Endothelial cell of umbilical vein (primary cell): Measurements from ENCODE around the gene NUDT16L1. TPM values are rescaled to one million over a fixed set of nuclear protein-coding genes. Genes with fewer than 3 reads are reported as not detected.

Source experiments
- BruUV-seq: library from RNA; stranded (reverse); fragments of 400-500 nt; replicated peaks from 2 replicates; lab custom pipeline; 2021; lab: Mats Ljungman, UMichigan
- CTCF ChIA-PET: fragments of 300-600, 350-600 bp; sonication (Branson Sonifier 250); formaldehyde crosslinking; loops from one replicate; lab custom pipeline; 2021; ENCODE audit warnings: antibody characterized with exemption, inconsistent platforms; lab: Charles Lee
- POLR2A ChIA-PET: fragments of 300-600, 350-600 bp; sonication (Branson Sonifier 250); formaldehyde crosslinking; loops from one replicate; lab custom pipeline; 2021; ENCODE audit warnings: antibody characterized with exemption, inconsistent platforms; lab: Charles Lee
- DNase-seq: peaks from one replicate; pipeline ENCODE4 v3.0.0-alpha.2; 2011; ENCODE audit warnings: low read depth, low spot score
- FAIRE-seq: peaks from 2 replicates; lab custom pipeline; 2011; peaks lifted over from hg19 to GRCh38; lab: Jason Lieb, UNC
- H2AFZ ChIP-seq: 2 replicates; pipeline ENCODE4 v1.6.0; 2012; ENCODE audit warnings: low read depth, low read length, control low read depth, inconsistent platforms
- H3K27ac ChIP-seq: 2 replicates; pipeline ENCODE4 v1.5.1; 2011; ENCODE audit warnings: low read depth, mild to moderate bottlenecking, control low read depth, low read length, moderate library complexity; ENCODE audit not compliant: insufficient read depth
- H3K27me3 ChIP-seq, 2 experiments: 2 replicates each; pipeline versions ENCODE4 v1.6.0 to v1.6.1; 2011; ENCODE audit warnings: low read length in 2 of 2, mixed read lengths in 1 of 2; ENCODE audit not compliant: control insufficient read depth in 2 of 2, insufficient read depth in 2 of 2
- H3K36me3 ChIP-seq, 2 experiments: 2 replicates in 1 of 2; 3 replicates in 1 of 2; pipeline ENCODE4 v1.5.1; 2011; ENCODE audit warnings: low read length in 2 of 2, mild to moderate bottlenecking in 1 of 2, moderate library complexity in 1 of 2; ENCODE audit not compliant: control insufficient read depth in 2 of 2, insufficient read depth in 2 of 2; ENCODE audit errors: extremely low read depth in 1 of 2
- H3K4me1 ChIP-seq: 3 replicates; pipeline ENCODE4 v1.5.1; 2011; ENCODE audit warnings: mild to moderate bottlenecking, low read length; ENCODE audit not compliant: control insufficient read depth, insufficient read depth; ENCODE audit errors: extremely low read depth
- H3K4me2 ChIP-seq: 2 replicates; pipeline ENCODE4 v1.6.1; 2011; ENCODE audit warnings: low read length, control low read depth, mixed read lengths; ENCODE audit not compliant: insufficient read depth
- H3K4me3 ChIP-seq, 3 experiments: fragments of 200-600 bp in 1 of 3; sonication (generic), shearing (Covaris generic) in 1 of 3; replicated peaks in 1 of 3; 2 replicates each; pipeline ENCODE4 v1.5.1; 2011 to 2016; ENCODE audit warnings: control low read depth in 3 of 3, low read length in 3 of 3, mild to moderate bottlenecking in 2 of 3, inconsistent platforms in 1 of 3, low read depth in 1 of 3, moderate library complexity in 1 of 3; ENCODE audit not compliant: insufficient read depth in 1 of 3
- H3K79me2 ChIP-seq: 2 replicates; pipeline ENCODE4 v1.6.0; 2012; ENCODE audit warnings: low read length, inconsistent platforms; ENCODE audit not compliant: control insufficient read depth, insufficient read depth
- H3K9ac ChIP-seq: replicated peaks from 2 replicates; pipeline ENCODE3; 2011; ENCODE audit warnings: low read length, control low read depth; ENCODE audit not compliant: insufficient read depth; ENCODE audit errors: extremely low read depth
- H3K9me1 ChIP-seq: replicated peaks from 3 replicates; pipeline ENCODE4 v1.6.0; 2011; ENCODE audit warnings: mild to moderate bottlenecking, low read length; ENCODE audit not compliant: control insufficient read depth, insufficient read depth; ENCODE audit errors: extremely low read depth
- H3K9me3 ChIP-seq: replicated peaks from 2 replicates; pipeline ENCODE4 v1.5.1; 2012; ENCODE audit warnings: low read length, inconsistent platforms; ENCODE audit not compliant: control insufficient read depth, insufficient read depth
- H4K20me1 ChIP-seq: replicated peaks from 2 replicates; pipeline ENCODE3; 2011; ENCODE audit warnings: mild to moderate bottlenecking, low read length; ENCODE audit not compliant: control insufficient read depth, insufficient read depth; ENCODE audit errors: extremely low read depth
- EZH2 ChIP-seq: IDR thresholded peaks from 2 replicates; pipeline ENCODE4 v1.6.1; 2012; ENCODE audit warnings: borderline replicate concordance, low read depth, mild to moderate bottlenecking, moderate library complexity, low read length, inconsistent platforms; ENCODE audit not compliant: severe bottlenecking
- FOS ChIP-seq: IDR thresholded peaks from 2 replicates; pipeline ENCODE4 v1.6.1; 2011; ENCODE audit warnings: mild to moderate bottlenecking, low read length, moderate library complexity, borderline replicate concordance; ENCODE audit not compliant: insufficient read depth
- GATA2 ChIP-seq: IDR thresholded peaks from 2 replicates; pipeline ENCODE4 v1.7.0; 2011; ENCODE audit warnings: low read depth, mild to moderate bottlenecking, moderate library complexity, mixed read lengths, low read length; ENCODE audit not compliant: insufficient read length, insufficient read depth
- JUN ChIP-seq: IDR thresholded peaks from 2 replicates; pipeline ENCODE4 v1.6.1; 2011; ENCODE audit warnings: borderline replicate concordance, low read depth; ENCODE audit not compliant: insufficient read length, insufficient read depth
- MYC ChIP-seq: IDR thresholded peaks from one replicate; pipeline ENCODE4 v1.6.1; 2011; ENCODE audit warnings: mild to moderate bottlenecking, low read depth, low read length
- POLR2A ChIP-seq: IDR thresholded peaks from 2 replicates; pipeline ENCODE4 v1.6.1; 2012; ENCODE audit warnings: low read depth, mild to moderate bottlenecking, control low read depth, low read length
- POLR2AphosphoS5 ChIP-seq: IDR thresholded peaks from 2 replicates; pipeline ENCODE4 v1.6.1; 2012; ENCODE audit warnings: low read depth, mild to moderate bottlenecking, control low read depth, low read length, moderate library complexity; ENCODE audit not compliant: insufficient read depth
- dilution Hi-C: fragments of 300-500 bp; cut with MboI; formaldehyde crosslinking; loops from one replicate; pipeline ENCODE4 v1.15.0; 2019; ENCODE audit warnings: low sequenced_read_pairs; ENCODE audit not compliant: extremely low pct_ligation_motif_present
- intact Hi-C: fragments of 100-400 bp; cut with micrococcal nuclease; formaldehyde crosslinking; loops from one replicate; pipeline ENCODE4 v1.10.0; 2022
- polyA plus RNA-seq, 4 experiments: library from polyadenylated mRNA; depleted of rRNA in 3 of 4; stranded (reverse) in 3 of 4; unstranded in 1 of 4; fragments of >200 nt; gene quantifications; 2 replicates each; pipeline versions ENCODE4 v1.2.1 to v1.2.3, GENCODE V29; 2011 to 2012; ENCODE audit warnings: missing spikeins in 1 of 4
- total RNA-seq: library from RNA; stranded (reverse); gene quantifications from 2 replicates; pipeline ENCODE4 v1.2.3, GENCODE V29; 2021
- TF ChIP-seq, protein P1 (sequence below): IDR thresholded peaks from 2 replicates; pipeline ENCODE4 v1.6.1; 2011; ENCODE audit not compliant: insufficient read depth, insufficient read length
- TF ChIP-seq, protein P2 (sequence below), 2 donors: IDR thresholded peaks; 1 replicate in 1 of 2; 2 replicates in 1 of 2; pipeline ENCODE4 v1.5.1; 2011; ENCODE audit warnings: low read length in 2 of 2, mild to moderate bottlenecking in 2 of 2, moderate library complexity in 2 of 2, control low read depth in 1 of 2, inconsistent platforms in 1 of 2, low read depth in 1 of 2; ENCODE audit not compliant: insufficient read depth in 1 of 2; ENCODE audit errors: extremely low read depth in 1 of 2

NUDT16L1 gene
- total and polyA plus RNA-seq, 2 donors (not counting 3 experiments of a cell fraction or from before 2014, with no cell fraction given), result 24.7 to 53.1 TPM

DNA sequence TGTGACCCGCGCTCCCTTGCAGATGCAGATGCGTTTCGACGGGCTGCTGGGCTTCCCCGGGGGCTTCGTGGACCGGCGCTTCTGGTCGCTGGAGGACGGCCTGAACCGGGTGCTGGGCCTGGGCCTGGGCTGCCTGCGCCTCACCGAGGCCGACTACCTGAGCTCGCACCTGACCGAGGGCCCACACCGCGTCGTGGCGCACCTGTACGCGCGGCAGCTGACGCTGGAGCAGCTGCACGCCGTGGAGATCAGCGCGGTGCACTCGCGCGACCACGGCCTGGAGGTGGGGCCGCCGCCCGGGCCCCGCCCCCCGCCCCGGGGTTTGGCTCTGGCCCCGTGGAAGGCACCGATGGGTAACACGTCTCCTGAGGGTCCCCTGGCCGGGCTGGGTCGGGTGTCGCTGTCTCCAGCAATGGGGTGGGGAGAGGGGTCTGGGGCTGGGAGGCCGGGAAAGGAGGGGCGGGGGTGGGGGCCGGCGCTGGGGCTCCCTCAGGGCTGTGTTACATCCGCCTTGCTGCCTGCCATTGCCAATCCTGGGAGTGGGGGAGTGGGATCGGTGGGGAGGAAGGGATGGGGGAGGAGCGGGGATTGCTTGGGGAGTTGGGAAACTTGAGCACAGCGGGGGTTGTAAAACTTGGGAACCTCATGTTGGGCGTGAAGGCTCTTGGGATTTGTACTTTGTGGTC lies 737 bp downstream of the NUDT16L1 start:
- peak overlapping the region; percentile 87 for H2AFZ ChIP-seq
- no TSS peak for BruUV-seq
- TF ChIP-seq MYC, result no peak
- TF ChIP-seq JUN, result no peak
- TF ChIP-seq POLR2AphosphoS5, result no peak
- no peak for TF ChIP-seq POLR2A
- TF ChIP-seq GATA2, result no peak
- TF ChIP-seq, protein P1, sequence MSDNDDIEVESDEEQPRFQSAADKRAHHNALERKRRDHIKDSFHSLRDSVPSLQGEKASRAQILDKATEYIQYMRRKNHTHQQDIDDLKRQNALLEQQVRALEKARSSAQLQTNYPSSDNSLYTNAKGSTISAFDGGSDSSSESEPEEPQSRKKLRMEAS, result no peak
- TF ChIP-seq EZH2, result no peak
- TF ChIP-seq, protein P2, sequence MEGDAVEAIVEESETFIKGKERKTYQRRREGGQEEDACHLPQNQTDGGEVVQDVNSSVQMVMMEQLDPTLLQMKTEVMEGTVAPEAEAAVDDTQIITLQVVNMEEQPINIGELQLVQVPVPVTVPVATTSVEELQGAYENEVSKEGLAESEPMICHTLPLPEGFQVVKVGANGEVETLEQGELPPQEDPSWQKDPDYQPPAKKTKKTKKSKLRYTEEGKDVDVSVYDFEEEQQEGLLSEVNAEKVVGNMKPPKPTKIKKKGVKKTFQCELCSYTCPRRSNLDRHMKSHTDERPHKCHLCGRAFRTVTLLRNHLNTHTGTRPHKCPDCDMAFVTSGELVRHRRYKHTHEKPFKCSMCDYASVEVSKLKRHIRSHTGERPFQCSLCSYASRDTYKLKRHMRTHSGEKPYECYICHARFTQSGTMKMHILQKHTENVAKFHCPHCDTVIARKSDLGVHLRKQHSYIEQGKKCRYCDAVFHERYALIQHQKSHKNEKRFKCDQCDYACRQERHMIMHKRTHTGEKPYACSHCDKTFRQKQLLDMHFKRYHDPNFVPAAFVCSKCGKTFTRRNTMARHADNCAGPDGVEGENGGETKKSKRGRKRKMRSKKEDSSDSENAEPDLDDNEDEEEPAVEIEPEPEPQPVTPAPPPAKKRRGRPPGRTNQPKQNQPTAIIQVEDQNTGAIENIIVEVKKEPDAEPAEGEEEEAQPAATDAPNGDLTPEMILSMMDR (IDR thresholded peaks at IDR 0.05; ENCODE audit: extremely low read depth in 1 of 2, insufficient read depth in 1 of 2, low read depth in 1 of 2, low read length in 2 of 2), result no peak
- no peak for TF ChIP-seq FOS

More for the DNA sequence above, 737 bp downstream of the NUDT16L1 start:
- DNase-seq (peak; percentile 28), FAIRE-seq (no peak)
- Histone ChIP-seq H3K27me3 (no peaks in the 10 kb centered on the region), H3K9me1 (no peaks in the 10 kb centered on the region), H3K4me1 (peaks cover 4% of the 10 kb centered on the region), H3K4me3 (peak overlapping the region; percentile 66 to 93 (median 79)), H3K27ac (peak overlapping the region; percentile 32), H3K9me3 (no peaks in the 10 kb centered on the region), H3K4me2 (peak overlapping the region; percentile 42), H3K36me3 (peaks cover 0 to 23% of the 10 kb centered on the region in 2 experiments), H3K9ac (peak overlapping the region; percentile 78), H3K79me2 (no peaks in the 10 kb centered on the region), H4K20me1 (no peaks in the 10 kb centered on the region)
- intact Hi-C loops (loop anchor here (1.0 to 2.0 kb wide), 3 partner anchors 40 to 263 kb away; partner anchors contain the start of genes ANKS3, DNAAF8 and MGRN1), dilution Hi-C loops (no loop called here)
- ChIA-PET POLR2A (no interaction called here), CTCF (no interaction called here)
